A673 (cell line): ENCODE measurements around the gene GCSH.

Source experiments
- EZH2 ChIP-seq: fragments of 200-600 bp; sonication (generic); IDR thresholded peaks from 2 replicates; pipeline ENCODE4 v1.6.1; 2017; ENCODE audit warnings: borderline replicate concordance, low read depth, mild to moderate bottlenecking, mixed read lengths, antibody characterized with exemption, low read length; ENCODE audit not compliant: poor library complexity, severe bottlenecking
- TF ChIP-seq, protein P1 (sequence below): fragments of 300-800, 200-600 bp; sonication (generic); conservative IDR thresholded peaks from 2 replicates; pipeline ENCODE4 v1.5.1; 2017; ENCODE audit warnings: low read depth, mild to moderate bottlenecking, antibody characterized with exemption, low read length, moderate library complexity, mixed read lengths

- TF ChIP-seq, protein P1, sequence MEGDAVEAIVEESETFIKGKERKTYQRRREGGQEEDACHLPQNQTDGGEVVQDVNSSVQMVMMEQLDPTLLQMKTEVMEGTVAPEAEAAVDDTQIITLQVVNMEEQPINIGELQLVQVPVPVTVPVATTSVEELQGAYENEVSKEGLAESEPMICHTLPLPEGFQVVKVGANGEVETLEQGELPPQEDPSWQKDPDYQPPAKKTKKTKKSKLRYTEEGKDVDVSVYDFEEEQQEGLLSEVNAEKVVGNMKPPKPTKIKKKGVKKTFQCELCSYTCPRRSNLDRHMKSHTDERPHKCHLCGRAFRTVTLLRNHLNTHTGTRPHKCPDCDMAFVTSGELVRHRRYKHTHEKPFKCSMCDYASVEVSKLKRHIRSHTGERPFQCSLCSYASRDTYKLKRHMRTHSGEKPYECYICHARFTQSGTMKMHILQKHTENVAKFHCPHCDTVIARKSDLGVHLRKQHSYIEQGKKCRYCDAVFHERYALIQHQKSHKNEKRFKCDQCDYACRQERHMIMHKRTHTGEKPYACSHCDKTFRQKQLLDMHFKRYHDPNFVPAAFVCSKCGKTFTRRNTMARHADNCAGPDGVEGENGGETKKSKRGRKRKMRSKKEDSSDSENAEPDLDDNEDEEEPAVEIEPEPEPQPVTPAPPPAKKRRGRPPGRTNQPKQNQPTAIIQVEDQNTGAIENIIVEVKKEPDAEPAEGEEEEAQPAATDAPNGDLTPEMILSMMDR = no peak
- no peak for TF ChIP-seq EZH2
Measured at GRCh38 chr16:81035975-81036750, 60.0 kb downstream of the GCSH start.
